ENCODE results near the gene NFATC3. TPM values are rescaled to one million over a fixed set of nuclear protein-coding genes. Genes with fewer than 3 reads are reported as not detected.

The NFATC3 gene
- total RNA-seq, 2 donors from 2014 or later, result 51.1 to 56.7 TPM

GRCh38 chr16:68187505-68187904 is 102.3 kb downstream of the NFATC3 start:
- no peak overlapping the region for H3K4me3 ChIP-seq
- DNase-seq (ENCODE audit: low spot score) (no peak), ATAC-seq (ENCODE audit: insufficient number of reproducible peaks, low FRiP score, low read depth) (no peak)
- H3K4me1 ChIP-seq (ENCODE audit: control insufficient read depth in 1 of 2, low read depth in 2 of 2), result no peaks in the 10 kb centered on the region
- H3K27me3 ChIP-seq (replicated peaks; ENCODE audit: insufficient read depth), result no peaks in the 10 kb centered on the region
- no peaks in the 10 kb centered on the region for H3K9me3 ChIP-seq
- no peak overlapping the region for H3K27ac ChIP-seq
- peaks cover 27% of the 10 kb centered on the region for H3K36me3 ChIP-seq
- TF ChIP-seq CTCF (IDR thresholded peaks at IDR 0.05), result no peak

- DNase-seq (ENCODE audit: low spot score) (no peak), ATAC-seq (ENCODE audit: insufficient number of reproducible peaks, low FRiP score, low read depth) (no peak)
- Histone ChIP-seq H3K9me3 (no peaks in the 10 kb centered on the region), H3K4me3 (no peak overlapping the region), H3K27me3 (replicated peaks; ENCODE audit: insufficient read depth) (no peaks in the 10 kb centered on the region), H3K36me3 (peaks cover 26% of the 10 kb centered on the region), H3K4me1 (ENCODE audit: control insufficient read depth in 1 of 2, low read depth in 2 of 2) (no peaks in the 10 kb centered on the region), H3K27ac (no peak overlapping the region)
- TF ChIP-seq CTCF (IDR thresholded peaks at IDR 0.05), result no peak
Measured at GRCh38 chr16:68188170-68188569, 103.0 kb downstream of the NFATC3 start.

- no peak for ATAC-seq (ENCODE audit: insufficient number of reproducible peaks, low FRiP score, low read depth)
Measured at GRCh38 chr16:68190081-68190480, 104.9 kb downstream of the NFATC3 start.

GRCh38 chr16:68190736-68191510 is 105.8 kb downstream of the NFATC3 start:
- DNase-seq (ENCODE audit: low spot score) (no peak), ATAC-seq (ENCODE audit: insufficient number of reproducible peaks, low FRiP score, low read depth) (no peak)
- H3K4me3 ChIP-seq, result no peak overlapping the region
- TF ChIP-seq CTCF (IDR thresholded peaks at IDR 0.05), result no peak
- no peaks in the 10 kb centered on the region for H3K27me3 ChIP-seq (replicated peaks; ENCODE audit: insufficient read depth)
- no peaks in the 10 kb centered on the region for H3K4me1 ChIP-seq (ENCODE audit: control insufficient read depth in 1 of 2, low read depth in 2 of 2)
- no peaks in the 10 kb centered on the region for H3K9me3 ChIP-seq
- H3K27ac ChIP-seq, result no peak overlapping the region
- peaks cover 14% of the 10 kb centered on the region for H3K36me3 ChIP-seq

More at GRCh38 chr16:68190081-68190480, 104.9 kb downstream of the NFATC3 start:
- Histone ChIP-seq H3K27me3 (replicated peaks; ENCODE audit: insufficient read depth) (no peaks in the 10 kb centered on the region), H3K27ac (no peak overlapping the region), H3K4me1 (ENCODE audit: control insufficient read depth in 1 of 2, low read depth in 2 of 2) (no peaks in the 10 kb centered on the region), H3K9me3 (no peaks in the 10 kb centered on the region), H3K4me3 (no peak overlapping the region), H3K36me3 (peaks cover 14% of the 10 kb centered on the region)
- DNase-seq (ENCODE audit: low spot score), result no peak
- TF ChIP-seq CTCF (IDR thresholded peaks at IDR 0.05), result no peak

GRCh38 chr16:68194251-68194650 is 109.1 kb downstream of the NFATC3 start:
- ATAC-seq (ENCODE audit: insufficient number of reproducible peaks, low FRiP score, low read depth), result no peak
- peaks cover 10% of the 10 kb centered on the region for H3K36me3 ChIP-seq

More at GRCh38 chr16:68194251-68194650, 109.1 kb downstream of the NFATC3 start:
- TF ChIP-seq CTCF (IDR thresholded peaks at IDR 0.05), result no peak
- no peak overlapping the region for H3K4me3 ChIP-seq
- no peaks in the 10 kb centered on the region for H3K9me3 ChIP-seq
- H3K27me3 ChIP-seq (replicated peaks; ENCODE audit: insufficient read depth), result no peaks in the 10 kb centered on the region
- no peak for DNase-seq (ENCODE audit: low spot score)
- H3K4me1 ChIP-seq (ENCODE audit: control insufficient read depth in 1 of 2, low read depth in 2 of 2), result no peaks in the 10 kb centered on the region
- H3K27ac ChIP-seq, result no peak overlapping the region

Data from thoracic aorta (tissue), 2 donors.